Measurements from ENCODE around the gene IGFALS.

IGFALS gene

GRCh38 chr16:1793578-1794220 is at the start of gene IGFALS:
IGFALS (minus strand) TSS chr16:1793705; CDS start chr16:1793652, 53 bp downstream.
- no peak for DNase-seq

- DNase-seq: no peak
These were observed 46.0 kb upstream of the IGFALS start for GRCh38 chr16:1839554-1839953.

- no peak for DNase-seq
These were observed 40.6 kb upstream of the IGFALS start for GRCh38 chr16:1834096-1834495.

- DNase-seq: no peak
These were observed 39.4 kb upstream of the IGFALS start for GRCh38 chr16:1832838-1833454.

- DNase-seq: no peak
These were observed 37.9 kb upstream of the IGFALS start for GRCh38 chr16:1831186-1832075.

GRCh38 chr16:1830213-1830612 is 36.7 kb upstream of the IGFALS start:
- DNase-seq: no peak

GRCh38 chr16:1828645-1829410 is 35.3 kb upstream of the IGFALS start:
- DNase-seq: no peak

GRCh38 chr16:1826691-1827573 is 33.4 kb upstream of the IGFALS start, which contains the start of the genes FAHD1 and HAGH:
FAHD1 (plus strand) TSS chr16:1827206; CDS start chr16:1827239, 33 bp downstream.
HAGH (minus strand) TSS chr16:1826825; CDS start chr16:1826787, 38 bp downstream.
- peak; percentile 94 for DNase-seq

GRCh38 chr16:1825864-1826690 is 32.6 kb upstream of the IGFALS start:
- peak; percentile 35 for DNase-seq

- no peak for DNase-seq
These were observed 31.9 kb upstream of the IGFALS start for GRCh38 chr16:1825381-1825863.

GRCh38 chr16:1823821-1824220 is 30.3 kb upstream of the IGFALS start:
- DNase-seq: peak; percentile 2

- DNase-seq: no peak
These were observed 29.3 kb upstream of the IGFALS start for GRCh38 chr16:1822801-1823200.

- DNase-seq: no peak
These were observed 28.5 kb upstream of the IGFALS start for GRCh38 chr16:1821861-1822611.

- DNase-seq: no peak
These were observed 27.4 kb upstream of the IGFALS start for GRCh38 chr16:1820946-1821290.

- DNase-seq: no peak
These were observed 26.8 kb upstream of the IGFALS start for GRCh38 chr16:1820096-1820945.

- DNase-seq: no peak
These were observed 26.1 kb upstream of the IGFALS start for GRCh38 chr16:1819611-1820010.

- no peak for DNase-seq
These were observed 25.5 kb upstream of the IGFALS start for GRCh38 chr16:1818873-1819525.

GRCh38 chr16:1818204-1818872 is 24.8 kb upstream of the IGFALS start:
- no peak for DNase-seq
